PC-3 (cell line): ENCODE measurements around the gene C6orf89.

Source experiments
- CTCF ChIP-seq: fragments of 300-600 bp; sonication (generic); conservative IDR thresholded peaks from 2 replicates; pipeline ENCODE4 v1.5.1; 2017; ENCODE audit warnings: antibody characterized with exemption, low read depth, mild to moderate bottlenecking, low read length
- EZH2phosphoT487 ChIP-seq: fragments of 300-600 bp; sonication (generic); IDR thresholded peaks from 2 replicates; pipeline ENCODE4 v1.6.1; 2018; ENCODE audit warnings: mild to moderate bottlenecking, antibody characterized with exemption, low read length, borderline replicate concordance

DNA sequence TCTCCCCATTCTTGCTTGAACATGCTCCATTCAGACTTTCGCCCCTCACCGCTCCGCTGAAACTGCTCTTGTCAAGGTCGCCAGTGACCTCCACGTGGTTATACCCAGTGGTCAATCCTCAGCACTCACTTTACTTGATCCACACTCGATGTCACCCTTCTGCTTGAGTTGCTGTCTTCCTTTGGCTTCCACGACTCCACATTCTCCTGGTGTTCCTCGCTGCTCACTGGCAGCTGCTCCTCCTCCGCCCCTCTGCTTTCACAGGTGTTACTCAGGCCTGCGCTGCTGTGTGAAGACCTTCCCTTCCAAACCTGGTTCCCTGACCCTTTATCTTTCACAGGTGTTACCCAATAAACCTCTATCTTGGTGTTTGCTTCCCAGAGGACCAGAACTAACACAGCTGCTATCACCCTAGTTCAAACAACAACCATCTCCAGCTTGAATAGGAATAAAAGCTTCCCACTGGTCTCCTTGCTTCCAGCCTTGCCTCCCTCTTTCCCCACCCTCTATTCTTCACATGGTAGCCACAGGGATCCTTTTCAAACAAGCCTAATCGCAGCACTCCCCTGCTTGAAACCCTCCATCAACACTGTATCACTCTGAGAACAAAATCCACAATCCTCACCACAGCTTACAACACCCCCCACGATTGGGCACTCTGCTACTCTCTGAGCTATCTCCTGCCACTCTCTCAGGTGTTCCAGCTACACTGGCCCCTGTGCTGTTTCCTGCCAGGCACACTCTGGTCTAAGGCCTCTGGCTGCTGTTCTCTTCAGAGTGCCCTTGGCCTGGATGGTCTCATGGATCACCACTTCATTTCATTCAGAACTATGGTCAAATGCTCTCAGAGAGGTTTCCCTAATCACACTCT lies 21.8 kb upstream of the C6orf89 start:
- TF ChIP-seq CTCF (no peak), EZH2phosphoT487 (no peak)
